ENCODE measurements around the gene ASXL2.

ASXL2 gene

DNA sequence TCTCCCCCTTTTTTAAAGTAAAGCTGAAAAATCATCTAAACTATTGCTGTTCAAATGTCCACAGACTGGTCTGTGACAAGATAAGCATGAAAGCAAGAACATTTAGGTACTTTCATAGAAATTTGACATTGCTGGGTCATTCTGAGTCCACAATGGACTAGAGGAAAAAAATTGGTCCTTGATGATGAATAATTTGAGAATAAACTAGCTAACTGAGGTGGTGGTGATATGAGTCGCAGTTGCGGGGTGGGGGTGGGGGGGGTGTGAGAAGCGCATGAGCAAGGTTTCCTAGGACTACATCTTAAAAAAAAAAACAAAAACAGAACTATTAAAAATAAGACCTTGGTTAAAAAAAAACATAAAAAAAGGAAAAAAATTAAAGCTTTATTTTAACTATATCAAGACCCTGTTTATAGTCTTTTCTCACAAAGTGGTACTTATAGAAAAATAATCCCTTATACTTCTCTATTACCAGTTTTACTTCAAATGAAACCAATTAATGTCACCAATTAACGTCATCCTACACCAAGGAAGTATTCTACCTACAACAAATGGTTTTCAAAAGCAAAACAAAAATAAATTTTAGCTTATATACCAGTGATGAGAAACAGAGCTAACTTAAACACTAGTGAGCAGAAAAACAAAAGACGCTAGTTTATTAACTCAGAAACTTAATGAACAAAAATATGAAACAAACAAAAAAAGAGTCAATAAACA is 88.1 kb downstream of the ASXL2 start:
- TF ChIP-seq, protein P1, sequence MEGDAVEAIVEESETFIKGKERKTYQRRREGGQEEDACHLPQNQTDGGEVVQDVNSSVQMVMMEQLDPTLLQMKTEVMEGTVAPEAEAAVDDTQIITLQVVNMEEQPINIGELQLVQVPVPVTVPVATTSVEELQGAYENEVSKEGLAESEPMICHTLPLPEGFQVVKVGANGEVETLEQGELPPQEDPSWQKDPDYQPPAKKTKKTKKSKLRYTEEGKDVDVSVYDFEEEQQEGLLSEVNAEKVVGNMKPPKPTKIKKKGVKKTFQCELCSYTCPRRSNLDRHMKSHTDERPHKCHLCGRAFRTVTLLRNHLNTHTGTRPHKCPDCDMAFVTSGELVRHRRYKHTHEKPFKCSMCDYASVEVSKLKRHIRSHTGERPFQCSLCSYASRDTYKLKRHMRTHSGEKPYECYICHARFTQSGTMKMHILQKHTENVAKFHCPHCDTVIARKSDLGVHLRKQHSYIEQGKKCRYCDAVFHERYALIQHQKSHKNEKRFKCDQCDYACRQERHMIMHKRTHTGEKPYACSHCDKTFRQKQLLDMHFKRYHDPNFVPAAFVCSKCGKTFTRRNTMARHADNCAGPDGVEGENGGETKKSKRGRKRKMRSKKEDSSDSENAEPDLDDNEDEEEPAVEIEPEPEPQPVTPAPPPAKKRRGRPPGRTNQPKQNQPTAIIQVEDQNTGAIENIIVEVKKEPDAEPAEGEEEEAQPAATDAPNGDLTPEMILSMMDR (conservative IDR thresholded peaks at IDR 0.05; ENCODE audit: low read depth, low read length) = no peak
- no peak overlapping the region for H3K4me3 ChIP-seq (IDR thresholded peaks at IDR 0.05; ENCODE audit: insufficient read depth, low read depth, low read length)
- H3K79me2 ChIP-seq (ENCODE audit: insufficient read depth, low read depth) = no peaks in the 10 kb centered on the region
- peaks cover 4% of the 10 kb centered on the region; the same call in 1 of the 2 replicates for H3K36me3 ChIP-seq (ENCODE audit: insufficient read depth)
- H3K4me2 ChIP-seq = no peak overlapping the region
- no peak overlapping the region for H2AFZ ChIP-seq (ENCODE audit: low read depth)
- H3K9ac ChIP-seq = no peak overlapping the region
- H3K4me1 ChIP-seq (ENCODE audit: low read depth, poor library complexity, severe bottlenecking) = peaks cover 13% of the 10 kb centered on the region
- H4K20me1 ChIP-seq (ENCODE audit: insufficient read depth) = no peaks in the 10 kb centered on the region
- no peak overlapping the region for H3K27ac ChIP-seq
- no peaks in the 10 kb centered on the region for H3K27me3 ChIP-seq (ENCODE audit: insufficient read depth, low read depth)

- Histone ChIP-seq H3K27me3 (ENCODE audit: insufficient read depth, low read depth) (no peaks in the 10 kb centered on the region), H3K36me3 (ENCODE audit: insufficient read depth) (no peaks in the 10 kb centered on the region), H3K27ac (no peak overlapping the region), H4K20me1 (ENCODE audit: insufficient read depth) (no peaks in the 10 kb centered on the region), H3K4me2 (no peak overlapping the region), H3K9ac (no peak overlapping the region), H3K4me1 (ENCODE audit: low read depth, poor library complexity, severe bottlenecking) (no peaks in the 10 kb centered on the region), H3K4me3 (IDR thresholded peaks at IDR 0.05; ENCODE audit: insufficient read depth, low read depth, low read length) (no peak overlapping the region), H3K79me2 (ENCODE audit: insufficient read depth, low read depth) (no peaks in the 10 kb centered on the region), H2AFZ (ENCODE audit: low read depth) (no peak overlapping the region)
- TF ChIP-seq, protein P1 (conservative IDR thresholded peaks at IDR 0.05; ENCODE audit: low read depth, low read length) = no peak
These were observed 89.8 kb downstream of the ASXL2 start for GRCh38 chr2:25788457-25788856.

GRCh38 chr2:25787020-25787419 is 91.3 kb downstream of the ASXL2 start:
- no peak overlapping the region for H3K27ac ChIP-seq
- no peaks in the 10 kb centered on the region for H3K79me2 ChIP-seq (ENCODE audit: insufficient read depth, low read depth)
- no peaks in the 10 kb centered on the region for H4K20me1 ChIP-seq (ENCODE audit: insufficient read depth)
- H3K36me3 ChIP-seq (ENCODE audit: insufficient read depth) = no peaks in the 10 kb centered on the region
- H2AFZ ChIP-seq (ENCODE audit: low read depth) = no peak overlapping the region
- H3K4me2 ChIP-seq = no peak overlapping the region
- no peaks in the 10 kb centered on the region for H3K4me1 ChIP-seq (ENCODE audit: low read depth, poor library complexity, severe bottlenecking)
- TF ChIP-seq, protein P1 (conservative IDR thresholded peaks at IDR 0.05; ENCODE audit: low read depth, low read length) = no peak
- no peaks in the 10 kb centered on the region for H3K27me3 ChIP-seq (ENCODE audit: insufficient read depth, low read depth)
- H3K9ac ChIP-seq = no peak overlapping the region
- no peak overlapping the region for H3K4me3 ChIP-seq (IDR thresholded peaks at IDR 0.05; ENCODE audit: insufficient read depth, low read depth, low read length)

DNA sequence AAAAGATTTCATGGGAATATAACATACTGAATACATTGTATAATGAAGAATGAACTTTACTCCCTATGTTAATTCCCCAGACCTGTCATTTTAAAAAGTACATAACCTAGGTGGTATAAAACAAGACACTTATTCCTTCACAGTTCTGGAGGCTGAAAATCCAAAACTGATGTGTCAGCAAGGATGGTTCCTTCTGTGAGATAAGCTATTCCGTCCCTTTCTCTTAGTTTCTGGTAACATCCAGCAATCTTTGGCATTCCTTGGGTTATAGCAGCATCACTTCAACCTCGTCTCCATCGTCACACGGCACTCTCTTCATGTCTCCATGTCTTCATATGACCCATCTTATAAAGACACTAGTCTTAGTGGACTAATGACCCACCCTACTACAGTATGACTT is 93.9 kb downstream of the ASXL2 start:
- H3K79me2 ChIP-seq (ENCODE audit: insufficient read depth, low read depth) = no peaks in the 10 kb centered on the region
- H2AFZ ChIP-seq (ENCODE audit: low read depth) = no peak overlapping the region
- H3K36me3 ChIP-seq (ENCODE audit: insufficient read depth) = no peaks in the 10 kb centered on the region
- H3K9ac ChIP-seq = no peak overlapping the region
- H3K4me2 ChIP-seq = no peak overlapping the region
- no peaks in the 10 kb centered on the region for H3K27me3 ChIP-seq (ENCODE audit: insufficient read depth, low read depth)
- no peaks in the 10 kb centered on the region for H3K4me1 ChIP-seq (ENCODE audit: low read depth, poor library complexity, severe bottlenecking)
- H4K20me1 ChIP-seq (ENCODE audit: insufficient read depth) = no peaks in the 10 kb centered on the region
- no peak overlapping the region for H3K27ac ChIP-seq
- TF ChIP-seq, protein P1 (conservative IDR thresholded peaks at IDR 0.05; ENCODE audit: low read depth, low read length) = no peak
- H3K4me3 ChIP-seq (IDR thresholded peaks at IDR 0.05; ENCODE audit: insufficient read depth, low read depth, low read length) = no peak overlapping the region
